ENCODE measurements around the gene DHX9. TPM values are rescaled to one million over a fixed set of nuclear protein-coding genes. Genes with fewer than 3 reads are reported as not detected.

The DHX9 gene
- total and polyA plus RNA-seq, 10 of the 15 experiments (the other 5 are each of a cell fraction or from before 2014, with no cell fraction given), result 90.7 to 234 (median 217) TPM

DNA sequence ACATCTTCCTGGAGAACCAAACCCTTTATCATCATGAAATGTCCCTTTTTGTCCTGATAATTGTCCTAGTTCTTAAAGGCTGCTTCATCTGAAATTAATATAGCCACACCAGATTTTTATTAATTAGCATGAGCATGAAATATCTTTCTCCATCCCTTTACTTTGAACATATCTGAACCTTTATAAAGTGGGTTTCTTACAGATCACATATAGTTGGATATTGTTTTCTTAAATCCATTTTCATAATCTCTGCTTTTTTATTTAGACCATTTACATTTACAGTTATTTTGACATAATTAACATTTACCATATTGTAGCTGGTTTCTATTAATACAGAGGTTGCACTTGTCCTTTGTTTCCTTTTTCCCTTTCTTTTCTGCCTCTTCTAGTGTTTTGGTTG, 96.6 kb downstream of the DHX9 start:
- TF ChIP-seq RUNX3 (IDR thresholded peaks at IDR 0.05; ENCODE audit: low read length) (no peak), IRF4 (IDR thresholded peaks at IDR 0.05; ENCODE audit: low read depth, low read length) (no peak), NR2C2 (IDR thresholded peaks at IDR 0.05; ENCODE audit: borderline replicate concordance, control insufficient read depth, insufficient read length, low read depth) (no peak), SUZ12 (IDR thresholded peaks at IDR 0.05; ENCODE audit: unreplicated experiment) (no peak), POU2F2 (IDR thresholded peaks at IDR 0.05; ENCODE audit: borderline replicate concordance, low read depth, low read length) (no peak), LARP7 (IDR thresholded peaks at IDR 0.05) (no peak), BRCA1 (IDR thresholded peaks at IDR 0.05; ENCODE audit: low read depth, low read length) (no peak), NFXL1 (IDR thresholded peaks at IDR 0.05; ENCODE audit: borderline replicate concordance) (no peak), GABPA (IDR thresholded peaks at IDR 0.05; ENCODE audit: low read depth) (no peak), TCF7 (IDR thresholded peaks at IDR 0.05; ENCODE audit: borderline replicate concordance) (no peak), SMARCA5 (IDR thresholded peaks at IDR 0.05) (no peak), YY1 (IDR thresholded peaks at IDR 0.05; ENCODE audit: low read depth, low read length) (no peak), NRF1 (conservative IDR thresholded peaks at IDR 0.05; ENCODE audit: low read depth, low read length) (no peak), HDAC6 (IDR thresholded peaks at IDR 0.05; ENCODE audit: unreplicated experiment) (no peak), HDAC2 (IDR thresholded peaks at IDR 0.05) (no peak), POLR2A (IDR thresholded peaks at IDR 0.05; ENCODE audit: low read depth, low read length) (no peak), CHD1 (IDR thresholded peaks at IDR 0.05; ENCODE audit: low read depth, low read length) (no peak)
- TF ChIP-seq, protein P1, sequence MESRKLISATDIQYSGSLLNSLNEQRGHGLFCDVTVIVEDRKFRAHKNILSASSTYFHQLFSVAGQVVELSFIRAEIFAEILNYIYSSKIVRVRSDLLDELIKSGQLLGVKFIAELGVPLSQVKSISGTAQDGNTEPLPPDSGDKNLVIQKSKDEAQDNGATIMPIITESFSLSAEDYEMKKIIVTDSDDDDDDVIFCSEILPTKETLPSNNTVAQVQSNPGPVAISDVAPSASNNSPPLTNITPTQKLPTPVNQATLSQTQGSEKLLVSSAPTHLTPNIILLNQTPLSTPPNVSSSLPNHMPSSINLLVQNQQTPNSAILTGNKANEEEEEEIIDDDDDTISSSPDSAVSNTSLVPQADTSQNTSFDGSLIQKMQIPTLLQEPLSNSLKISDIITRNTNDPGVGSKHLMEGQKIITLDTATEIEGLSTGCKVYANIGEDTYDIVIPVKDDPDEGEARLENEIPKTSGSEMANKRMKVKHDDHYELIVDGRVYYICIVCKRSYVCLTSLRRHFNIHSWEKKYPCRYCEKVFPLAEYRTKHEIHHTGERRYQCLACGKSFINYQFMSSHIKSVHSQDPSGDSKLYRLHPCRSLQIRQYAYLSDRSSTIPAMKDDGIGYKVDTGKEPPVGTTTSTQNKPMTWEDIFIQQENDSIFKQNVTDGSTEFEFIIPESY (IDR thresholded peaks at IDR 0.05), result no peak
- intact Hi-C loops (cut with micrococcal nuclease; ENCODE audit: unreplicated experiment), result no loop called here
- in situ Hi-C loops (cut with MboI), result no loop called here
- Histone ChIP-seq H3K27ac (ENCODE audit: control insufficient read depth, insufficient read depth) (no peak overlapping the region), H3K36me3 (ENCODE audit: control insufficient read depth in 2 of 2, insufficient read depth in 2 of 2, low read length in 1 of 2) (no peaks in the 10 kb centered on the region), H2AFZ (ENCODE audit: control insufficient read depth, low read depth, low read length) (no peak overlapping the region), H3K4me2 (ENCODE audit: control insufficient read depth, insufficient read depth) (no peak overlapping the region), H3K27me3 (replicated peaks in 1 of 2; ENCODE audit: control insufficient read depth in 2 of 2, insufficient read depth in 2 of 2, low read length in 1 of 2) (no peaks in the 10 kb centered on the region), H3K4me1 (ENCODE audit: control insufficient read depth, insufficient read depth, low read length) (no peaks in the 10 kb centered on the region), H4K20me1 (ENCODE audit: control insufficient read depth, insufficient read depth) (no peaks in the 10 kb centered on the region), H3K79me2 (ENCODE audit: control insufficient read depth, insufficient read depth, low read length) (no peaks in the 10 kb centered on the region), H3K4me3 (no peak overlapping the region), H3K9me3 (replicated peaks; ENCODE audit: control insufficient read depth, insufficient read depth, low read length) (no peaks in the 10 kb centered on the region), H3K9ac (ENCODE audit: control insufficient read depth, insufficient read depth, low read length) (no peak overlapping the region)
- POLR2A ChIA-PET, result no interaction called here
- RAD21 ChIA-PET (ENCODE audit: unreplicated experiment), result no interaction called here
- SMC1A ChIA-PET (ENCODE audit: uncharacterized antibody, unreplicated experiment), result interaction anchor here (0.6 kb wide), 1 partner anchor 356 kb away, joined by 4 read pairs; no protein-coding TSS in a partner anchor
- no peak for FAIRE-seq
- BruUV-seq (replicated peaks), result no TSS peak
- no peak for ATAC-seq
- DNase-seq (ENCODE audit: low read depth, low spot score), result no peak
- CTCF ChIA-PET, result no interaction called here

Other genes starting within 250 kb of the DHX9 start
- 44.0 and 45.1 TPM in 2 replicates for gene RGS16, start 235.0 kb upstream of the DHX9 start, total RNA-seq (2014; rRNA removed)
- 37.0 and 37.6 TPM in 2 replicates for gene RGS16, start 235.0 kb upstream of the DHX9 start, total RNA-seq (2014; rRNA removed; fragmentation: Illumina TruSeq; extraction: Trizol)
- 54.9 and 57.1 TPM in 2 replicates for gene RGS16, start 235.0 kb upstream of the DHX9 start, total RNA-seq (2021)
- gene RGS16, start 235.0 kb upstream of the DHX9 start, polyA plus RNA-seq (2011; rRNA removed), result 31.5 and 43.9 TPM in 2 replicates
- gene RGS16, start 235.0 kb upstream of the DHX9 start, polyA plus RNA-seq (2014; fragmentation: Illumina TruSeq; extraction: Trizol), result 37.4 and 44.1 TPM in 2 replicates
- gene RGS16, start 235.0 kb upstream of the DHX9 start, polyA plus RNA-seq (2014; fragmentation: Nextera tagmentation; extraction: Ambion mirVana), result 10 to 100 TPM; 16.4 to 18.5 TPM
- 48.5 and 55.6 TPM in 2 replicates for gene RGS16, start 235.0 kb upstream of the DHX9 start, polyA plus RNA-seq (2014; rRNA removed)
- gene RGS16, start 235.0 kb upstream of the DHX9 start, polyA plus RNA-seq (2016; fragmentation: Nextera tagmentation; extraction: Ambion mirVana), result 10 to 100 TPM; 50.3 to 58.2 TPM
- gene RGS8, start 154.8 kb upstream of the DHX9 start, total RNA-seq (2014; rRNA removed), result 0.16 and 0.62 TPM in 2 replicates
- gene RGS8, start 154.8 kb upstream of the DHX9 start, total RNA-seq (2014; rRNA removed; fragmentation: Illumina TruSeq; extraction: Trizol), result 0.36 and 0.41 TPM in 2 replicates
- gene RGS8, start 154.8 kb upstream of the DHX9 start, total RNA-seq (2021), result 0.31 and 0.35 TPM in 2 replicates
- 0.40 and 0.43 TPM in 2 replicates for gene RGS8, start 154.8 kb upstream of the DHX9 start, polyA plus RNA-seq (2011; rRNA removed)
- 0.14 and 0.56 TPM in 2 replicates for gene RGS8, start 154.8 kb upstream of the DHX9 start, polyA plus RNA-seq (2014; fragmentation: Illumina TruSeq; extraction: Trizol)
- gene RGS8, start 154.8 kb upstream of the DHX9 start, polyA plus RNA-seq (2014; fragmentation: Nextera tagmentation; extraction: Ambion mirVana), result under 1 TPM; 0.07 to 0.18 TPM
- gene RGS8, start 154.8 kb upstream of the DHX9 start, polyA plus RNA-seq (2014; rRNA removed), result 0.22 and 0.52 TPM in 2 replicates
- gene RGS8, start 154.8 kb upstream of the DHX9 start, polyA plus RNA-seq (2016; fragmentation: Nextera tagmentation; extraction: Ambion mirVana), result under 1 TPM; 0.03 to 0.43 TPM
- gene NPL, start 49.6 kb upstream of the DHX9 start, total RNA-seq (2014; rRNA removed), result 15.3 and 19.2 TPM in 2 replicates
- 7.6 and 8.9 TPM in 2 replicates for gene NPL, start 49.6 kb upstream of the DHX9 start, total RNA-seq (2014; rRNA removed; fragmentation: Illumina TruSeq; extraction: Trizol)
- 10.8 and 11.9 TPM in 2 replicates for gene NPL, start 49.6 kb upstream of the DHX9 start, total RNA-seq (2021)
- gene NPL, start 49.6 kb upstream of the DHX9 start, polyA plus RNA-seq (2011; rRNA removed), result 5.3 and 8.2 TPM in 2 replicates
- 12.0 and 15.4 TPM in 2 replicates for gene NPL, start 49.6 kb upstream of the DHX9 start, polyA plus RNA-seq (2014; fragmentation: Illumina TruSeq; extraction: Trizol)
- 10 to 100 TPM; 12.6 to 15.1 TPM for gene NPL, start 49.6 kb upstream of the DHX9 start, polyA plus RNA-seq (2014; fragmentation: Nextera tagmentation; extraction: Ambion mirVana)
- 8.2 and 8.4 TPM in 2 replicates for gene NPL, start 49.6 kb upstream of the DHX9 start, polyA plus RNA-seq (2014; rRNA removed)
- 1 to 10 TPM; 8.5 to 9.1 TPM for gene NPL, start 49.6 kb upstream of the DHX9 start, polyA plus RNA-seq (2016; fragmentation: Nextera tagmentation; extraction: Ambion mirVana)
- not detected in 2 replicates for gene SHCBP1L, start 113.8 kb downstream of the DHX9 start, total RNA-seq (2014; rRNA removed)
- not detected in 2 replicates for gene SHCBP1L, start 113.8 kb downstream of the DHX9 start, total RNA-seq (2014; rRNA removed; fragmentation: Illumina TruSeq; extraction: Trizol)
- not detected in 2 replicates for gene SHCBP1L, start 113.8 kb downstream of the DHX9 start, total RNA-seq (2021)
- gene SHCBP1L, start 113.8 kb downstream of the DHX9 start, polyA plus RNA-seq (2011; rRNA removed), result not detected in 2 replicates
- not detected in 2 replicates for gene SHCBP1L, start 113.8 kb downstream of the DHX9 start, polyA plus RNA-seq (2014; fragmentation: Illumina TruSeq; extraction: Trizol)
- not detected for gene SHCBP1L, start 113.8 kb downstream of the DHX9 start, polyA plus RNA-seq (2014; fragmentation: Nextera tagmentation; extraction: Ambion mirVana)
- not detected in 2 replicates for gene SHCBP1L, start 113.8 kb downstream of the DHX9 start, polyA plus RNA-seq (2014; rRNA removed)
- not detected for gene SHCBP1L, start 113.8 kb downstream of the DHX9 start, polyA plus RNA-seq (2016; fragmentation: Nextera tagmentation; extraction: Ambion mirVana)
- 32.5 and 36.4 TPM in 2 replicates for gene LAMC1, start 184.1 kb downstream of the DHX9 start, total RNA-seq (2014; rRNA removed)
- gene LAMC1, start 184.1 kb downstream of the DHX9 start, total RNA-seq (2014; rRNA removed; fragmentation: Illumina TruSeq; extraction: Trizol), result 33.5 and 35.1 TPM in 2 replicates
- 45.2 and 51.4 TPM in 2 replicates for gene LAMC1, start 184.1 kb downstream of the DHX9 start, total RNA-seq (2021)
- gene LAMC1, start 184.1 kb downstream of the DHX9 start, polyA plus RNA-seq (2011; rRNA removed), result 23.1 and 27.6 TPM in 2 replicates
- 33.5 and 37.1 TPM in 2 replicates for gene LAMC1, start 184.1 kb downstream of the DHX9 start, polyA plus RNA-seq (2014; fragmentation: Illumina TruSeq; extraction: Trizol)
- gene LAMC1, start 184.1 kb downstream of the DHX9 start, polyA plus RNA-seq (2014; fragmentation: Nextera tagmentation; extraction: Ambion mirVana), result 1 to 10 TPM; 4.6 to 5.2 TPM
- 23.6 and 24.6 TPM in 2 replicates for gene LAMC1, start 184.1 kb downstream of the DHX9 start, polyA plus RNA-seq (2014; rRNA removed)
- 10 to 100 TPM in 1 of 2 experiments, 1 to 10 TPM in 1; 6.1 to 13.0 TPM for gene LAMC1, start 184.1 kb downstream of the DHX9 start, polyA plus RNA-seq (2016; fragmentation: Nextera tagmentation; extraction: Ambion mirVana)